GM23338 (cell line): ENCODE measurements around the gene JAZF1. TPM values are rescaled to one million over a fixed set of nuclear protein-coding genes. Genes with fewer than 3 reads are reported as not detected.

Source experiments
- ATAC-seq: fragments of 200-7000 bp; cut with Tn5 transposase; 3 replicates; pipeline ENCODE4 v1.9.1; 2020
- DNase-seq: peaks from one replicate; pipeline ENCODE4 v3.0.0-alpha.2; 2015; ENCODE audit warnings: low spot score
- H2AFZ ChIP-seq: fragments of 200-600 bp; sonication (generic); 2 replicates; pipeline ENCODE4 v1.8.0; 2016; ENCODE audit warnings: antibody characterized with exemption, mild to moderate bottlenecking, moderate library complexity
- H3F3A ChIP-seq: fragments of 200-600 bp; sonication (generic); replicated peaks from 2 replicates; pipeline ENCODE4 v1.8.0; 2017; ENCODE audit warnings: antibody characterized with exemption, mixed run types, low read depth
- H3K27ac ChIP-seq: fragments of 200-600 bp; sonication (generic); 2 replicates; pipeline ENCODE4 v1.6.1; 2016; ENCODE audit warnings: low read depth
- H3K27me3 ChIP-seq: fragments of 200-600 bp; sonication (generic); 2 replicates; pipeline ENCODE4 v1.8.0; 2016; ENCODE audit warnings: mild to moderate bottlenecking, mixed run types, moderate library complexity; ENCODE audit not compliant: insufficient read depth
- H3K36me3 ChIP-seq: fragments of 200-600 bp; sonication (generic); 2 replicates; pipeline ENCODE4 v1.8.0; 2016; ENCODE audit warnings: mild to moderate bottlenecking; ENCODE audit not compliant: insufficient read depth
- H3K4me1 ChIP-seq: fragments of 200-600 bp; sonication (generic); 2 replicates; pipeline ENCODE4 v1.8.0; 2016; ENCODE audit warnings: mild to moderate bottlenecking, moderate library complexity; ENCODE audit not compliant: insufficient read depth
- H3K4me2 ChIP-seq: fragments of 200-600 bp; sonication (generic); 2 replicates; pipeline ENCODE4 v1.7.1; 2017; ENCODE audit warnings: mixed run types
- H3K4me3 ChIP-seq: fragments of 200-600 bp; sonication (generic); 2 replicates; pipeline ENCODE4 v1.6.1; 2016; ENCODE audit warnings: mixed run types
- H3K79me2 ChIP-seq: fragments of 200-600 bp; sonication (generic); replicated peaks from 2 replicates; pipeline ENCODE4 v1.8.0; 2017; ENCODE audit warnings: mild to moderate bottlenecking; ENCODE audit not compliant: insufficient read depth
- H3K9me2 ChIP-seq: fragments of 200-600 bp; sonication (generic); 2 replicates; pipeline ENCODE4 v1.8.0; 2017; ENCODE audit not compliant: insufficient read depth
- H4K20me1 ChIP-seq: fragments of 200-600 bp; sonication (generic); replicated peaks from 2 replicates; pipeline ENCODE4 v1.8.0; 2017; ENCODE audit warnings: mild to moderate bottlenecking; ENCODE audit not compliant: insufficient read depth
- H3K27ac Mint-ChIP-seq: 2 replicates; pipeline ENCODE4 v1.8.0; 2020; ENCODE audit warnings: inconsistent platforms, mild to moderate bottlenecking, moderate library complexity, mixed read lengths
- H3K27me3 Mint-ChIP-seq: 3 replicates; pipeline ENCODE4 v1.8.0; 2022; ENCODE audit warnings: low read depth, mild to moderate bottlenecking, moderate library complexity, mixed read lengths, inconsistent platforms; ENCODE audit not compliant: insufficient read depth, poor library complexity
- H3K36me3 Mint-ChIP-seq: 3 replicates; pipeline ENCODE4 v1.8.0; 2021; ENCODE audit warnings: low read depth, mild to moderate bottlenecking, inconsistent platforms, moderate library complexity, mixed read lengths
- H3K4me1 Mint-ChIP-seq: 3 replicates; pipeline ENCODE4 v1.8.0; 2020; ENCODE audit warnings: mild to moderate bottlenecking, inconsistent platforms, mixed read lengths
- H3K4me3 Mint-ChIP-seq: 3 replicates; pipeline ENCODE4 v1.8.0; 2021; ENCODE audit warnings: moderate library complexity, mild to moderate bottlenecking, inconsistent platforms, mixed read lengths
- H3K9me3 Mint-ChIP-seq: 3 replicates; pipeline ENCODE4 v1.8.0; 2020; ENCODE audit warnings: moderate library complexity, mild to moderate bottlenecking, inconsistent platforms, mixed read lengths
- CREB1 ChIP-seq: fragments of 250-450 bp; sonication (Bioruptor Pico); IDR thresholded peaks from 2 replicates; pipeline ENCODE4 v1.5.0; 2020; ENCODE audit warnings: low read depth, mild to moderate bottlenecking, moderate library complexity
- CTCF ChIP-seq, 2 experiments: fragments of 200-600 bp in 1 of 2; sonication (generic) in 1 of 2; conservative IDR thresholded peaks; 2 replicates each; pipeline versions ENCODE4 v1.5.1 to v1.6.1; 2016 to 2017; ENCODE audit warnings: antibody characterized with exemption in 2 of 2, low read depth in 2 of 2, mild to moderate bottlenecking in 2 of 2, moderate library complexity in 1 of 2
- ETS1 ChIP-seq: IDR thresholded peaks from 2 replicates; pipeline ENCODE4 v1.6.1; 2016; ENCODE audit warnings: antibody characterized with exemption
- EZH2 ChIP-seq: fragments of 200-600 bp; sonication (generic); IDR thresholded peaks from one replicate; pipeline ENCODE4 v1.8.0; 2017; ENCODE audit warnings: antibody characterized with exemption, mild to moderate bottlenecking, low read depth; ENCODE audit not compliant: unreplicated experiment
- EZH2phosphoT487 ChIP-seq: fragments of 200-600 bp; sonication (generic); IDR thresholded peaks from one replicate; pipeline ENCODE4 v1.8.1; 2018; ENCODE audit warnings: antibody characterized with exemption; ENCODE audit not compliant: unreplicated experiment
- JUNB ChIP-seq: IDR thresholded peaks from one replicate; pipeline ENCODE4 v1.6.1; 2016; ENCODE audit warnings: antibody characterized with exemption; ENCODE audit not compliant: unreplicated experiment
- NANOG ChIP-seq: IDR thresholded peaks from 2 replicates; pipeline ENCODE4 v1.6.1; 2016; ENCODE audit warnings: antibody characterized with exemption, borderline replicate concordance
- POLR2AphosphoS5 ChIP-seq: IDR thresholded peaks from 2 replicates; pipeline ENCODE4 v1.6.1; 2016; ENCODE audit warnings: antibody characterized with exemption, low read depth
- REST ChIP-seq: IDR thresholded peaks from one replicate; pipeline ENCODE4 v1.6.1; 2018; ENCODE audit warnings: antibody characterized with exemption; ENCODE audit not compliant: unreplicated experiment
- STAT1 ChIP-seq: IDR thresholded peaks from one replicate; pipeline ENCODE4 v1.6.1; 2016; ENCODE audit warnings: antibody characterized with exemption; ENCODE audit not compliant: unreplicated experiment
- ZNF114 ChIP-seq: fragments of 250-450 bp; sonication (Bioruptor Pico); IDR thresholded peaks from 2 replicates; pipeline ENCODE4 v1.5.0; 2020; ENCODE audit warnings: mild to moderate bottlenecking, moderate library complexity
- ZNF331 ChIP-seq: fragments of 250-450 bp; sonication (Bioruptor Pico); IDR thresholded peaks from 2 replicates; pipeline ENCODE4 v1.5.0; 2020; ENCODE audit warnings: low read depth, mild to moderate bottlenecking, moderate library complexity
- ZNF462 ChIP-seq: fragments of 250-450 bp; sonication (Bioruptor Pico); IDR thresholded peaks from 2 replicates; pipeline ENCODE4 v1.5.0; 2020; ENCODE audit warnings: mild to moderate bottlenecking, moderate library complexity
- polyA plus RNA-seq: library from polyadenylated mRNA; unstranded; fragments of >200 nt; fragmentation: Nextera tagmentation; extraction: Ambion mirVana; gene quantifications from 2 replicates; pipeline ENCODE4 v1.2.1, GENCODE V29; 2016
- total RNA-seq: library from RNA; depleted of rRNA; stranded (reverse); fragments of >200 nt; shearing (Covaris generic); gene quantifications from 2 replicates; pipeline ENCODE4 v1.2.3, GENCODE V29; 2014

JAZF1 gene
- total and polyA plus RNA-seq, 2 experiments from 2014 or later, result 12.2 to 22.2 TPM

- Histone ChIP-seq H3K9me2 (no peaks in the 10 kb centered on the region), H3K4me1 (peaks cover 8% of the 10 kb centered on the region), H3K4me2 (no peak overlapping the region), H3K4me3 (no peak overlapping the region), H3K27ac (no peak overlapping the region), H3K27me3 (no peaks in the 10 kb centered on the region), H3F3A (no peaks in the 10 kb centered on the region), H2AFZ (no peak overlapping the region), H3K79me2 (0 out of 2 replicates have a peak, but pooled peaks cover 3% of the 10 kb centered on the region), H3K36me3 (no peaks in the 10 kb centered on the region), H4K20me1 (0 out of 2 replicates have a peak, but pooled peaks cover 3% of the 10 kb centered on the region)
- TF ChIP-seq ETS1, result no peak
- no peak for TF ChIP-seq JUNB
- TF ChIP-seq ZNF331 (CRISPR knock-in tag), result no peak
- TF ChIP-seq STAT1, result no peak
- TF ChIP-seq CREB1 (CRISPR knock-in tag), result no peak
- TF ChIP-seq EZH2phosphoT487, result no peak
- TF ChIP-seq POLR2AphosphoS5, result no peak
- no peak for TF ChIP-seq ZNF462 (CRISPR knock-in tag)
- TF ChIP-seq ZNF114 (CRISPR knock-in tag), result no peak
- no peak for TF ChIP-seq REST
- TF ChIP-seq NANOG, result no peak
- no peak for TF ChIP-seq CTCF (conservative IDR thresholded peaks at IDR 0.05; ENCODE audit: low read depth in 2 of 2)
- no peak for TF ChIP-seq EZH2
- no peak overlapping the region for H3K27ac Mint-ChIP-seq
- no peak overlapping the region for H3K4me3 Mint-ChIP-seq
- peaks cover 4% of the 10 kb centered on the region; the same call in 2 of the 3 replicates for H3K4me1 Mint-ChIP-seq
- H3K9me3 Mint-ChIP-seq, result no peaks in the 10 kb centered on the region
- peaks cover 2% of the 10 kb centered on the region for H3K27me3 Mint-ChIP-seq
- DNase-seq, result no peak
- no peaks in the 10 kb centered on the region for H3K36me3 Mint-ChIP-seq
- no peak for ATAC-seq
Observed at GRCh38 chr7:27995228-27995627, 185.4 kb downstream of the JAZF1 start.
